ENCODE data around the gene CHD9. TPM values are rescaled to one million over a fixed set of nuclear protein-coding genes. Genes with fewer than 3 reads are reported as not detected.

Gene CHD9
- total RNA-seq, 1 donor from 2014 or later = 67.4 TPM

DNA sequence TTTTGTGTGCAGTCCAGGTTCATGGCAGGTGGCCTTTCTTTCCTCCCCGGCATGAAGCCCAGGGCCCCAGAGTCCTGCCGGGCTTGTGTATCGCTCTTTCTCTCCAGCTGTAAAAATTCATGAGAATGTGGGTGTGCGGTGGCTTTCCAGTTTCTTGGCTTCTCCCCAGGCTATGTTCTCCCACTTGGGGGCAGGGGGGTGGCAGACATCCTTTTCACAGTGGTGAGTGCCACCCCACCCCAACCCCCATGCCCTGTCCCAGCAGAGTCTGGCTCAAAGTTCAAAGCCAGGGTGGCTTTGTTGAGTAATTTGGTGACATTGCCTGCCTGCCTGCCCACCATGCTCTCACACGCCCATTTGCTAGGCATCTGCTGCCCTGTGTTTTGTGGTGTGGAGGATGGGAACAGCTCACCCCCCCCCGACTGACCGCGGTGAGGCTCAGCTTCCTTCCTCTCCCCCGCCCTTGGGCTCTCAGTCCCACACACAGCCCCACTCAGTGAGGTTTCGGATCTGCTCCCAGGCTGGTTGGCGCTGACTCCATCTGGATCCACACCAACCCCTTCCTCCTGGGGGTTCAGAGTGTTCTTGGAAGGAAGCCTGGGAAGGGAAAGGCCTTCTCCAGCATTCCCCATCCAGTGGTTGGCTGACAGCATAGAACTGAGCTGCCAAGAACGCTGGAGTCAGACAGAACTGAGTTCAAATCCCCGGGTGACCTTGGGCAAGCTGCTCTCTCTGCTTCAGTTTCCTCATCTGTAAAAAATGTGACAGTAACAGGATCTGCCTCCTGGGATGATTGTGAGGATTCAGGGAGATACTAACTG lies 36.0 kb downstream of the CHD9 start:
- H3K4me3 Mint-ChIP-seq = peak overlapping the region; percentile 79
- H3K4me1 Mint-ChIP-seq = peaks cover 71% of the 10 kb centered on the region
- H3K27ac Mint-ChIP-seq = peak overlapping the region; percentile 87
- TF ChIP-seq, protein P1, sequence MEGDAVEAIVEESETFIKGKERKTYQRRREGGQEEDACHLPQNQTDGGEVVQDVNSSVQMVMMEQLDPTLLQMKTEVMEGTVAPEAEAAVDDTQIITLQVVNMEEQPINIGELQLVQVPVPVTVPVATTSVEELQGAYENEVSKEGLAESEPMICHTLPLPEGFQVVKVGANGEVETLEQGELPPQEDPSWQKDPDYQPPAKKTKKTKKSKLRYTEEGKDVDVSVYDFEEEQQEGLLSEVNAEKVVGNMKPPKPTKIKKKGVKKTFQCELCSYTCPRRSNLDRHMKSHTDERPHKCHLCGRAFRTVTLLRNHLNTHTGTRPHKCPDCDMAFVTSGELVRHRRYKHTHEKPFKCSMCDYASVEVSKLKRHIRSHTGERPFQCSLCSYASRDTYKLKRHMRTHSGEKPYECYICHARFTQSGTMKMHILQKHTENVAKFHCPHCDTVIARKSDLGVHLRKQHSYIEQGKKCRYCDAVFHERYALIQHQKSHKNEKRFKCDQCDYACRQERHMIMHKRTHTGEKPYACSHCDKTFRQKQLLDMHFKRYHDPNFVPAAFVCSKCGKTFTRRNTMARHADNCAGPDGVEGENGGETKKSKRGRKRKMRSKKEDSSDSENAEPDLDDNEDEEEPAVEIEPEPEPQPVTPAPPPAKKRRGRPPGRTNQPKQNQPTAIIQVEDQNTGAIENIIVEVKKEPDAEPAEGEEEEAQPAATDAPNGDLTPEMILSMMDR (IDR thresholded peaks at IDR 0.05) = no peak
- ChIA-PET CTCF (interaction anchor here (1.3 to 1.5 kb wide), 3 partner anchors 11 to 69 kb away, joined by 3 to 5 read pairs (median 5); partner anchors contain the start of gene CHD9), POLR2A (interaction anchor here (0.7 to 1.7 kb wide), 6 partner anchors 9 to 32 kb away, joined by 3 to 7 read pairs (median 3); no protein-coding TSS in a partner anchor)
- intact Hi-C loops (cut with micrococcal nuclease) = loop anchor here (1.0 kb wide), 3 partner anchors 8 to 40 kb away; no protein-coding TSS in a partner anchor
- ATAC-seq (ENCODE audit: low read depth) (peak; percentile 35), DNase-seq (peak; percentile 20)
- peaks cover 7% of the 10 kb centered on the region for H3K36me3 Mint-ChIP-seq (ENCODE audit: low read depth)
- no peaks in the 10 kb centered on the region for H3K9me3 Mint-ChIP-seq
- H3K27me3 Mint-ChIP-seq = no peaks in the 10 kb centered on the region

DNA sequence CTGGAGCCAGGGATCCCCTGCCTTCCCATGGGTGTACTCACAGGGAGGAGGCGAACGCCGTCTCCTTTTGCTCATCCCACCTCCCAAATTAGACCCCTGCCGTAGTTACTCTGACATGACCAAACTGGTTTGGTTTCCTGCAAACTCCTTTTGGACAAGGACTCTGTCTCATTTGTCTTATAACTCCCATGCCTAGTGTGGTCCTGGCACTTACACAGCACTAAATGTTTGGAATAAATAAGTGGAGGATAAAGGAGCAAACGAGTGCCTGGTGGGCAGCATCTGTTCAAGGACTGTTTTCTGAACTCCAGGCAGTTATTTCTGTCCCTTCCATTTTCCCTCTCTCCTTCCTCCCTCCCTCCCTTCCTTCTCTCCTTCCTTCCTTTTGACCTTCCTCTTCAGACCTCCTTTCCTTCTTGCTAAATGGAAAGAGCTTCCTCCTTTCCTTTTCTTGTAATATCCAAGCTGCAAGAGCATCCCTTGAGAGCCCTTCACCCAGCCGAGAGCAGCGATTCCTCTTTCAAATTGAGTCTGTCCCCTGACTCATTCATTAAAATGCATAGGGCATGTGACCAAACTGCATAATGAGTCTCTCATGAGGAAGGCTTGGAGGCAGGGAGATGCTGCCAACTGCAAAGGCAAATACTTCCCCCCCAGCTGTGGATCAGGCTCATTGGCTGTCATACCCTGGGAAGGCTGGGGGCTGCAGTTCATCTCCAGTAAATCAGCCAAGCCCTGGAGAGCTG lies 36.8 kb downstream of the CHD9 start:
- H3K27me3 Mint-ChIP-seq = no peaks in the 10 kb centered on the region
- ChIA-PET POLR2A (interaction anchor here (0.6 to 1.7 kb wide), 12 partner anchors 8 to 125 kb away, joined by 3 to 20 read pairs (median 4); partner anchors contain the start of gene CHD9), CTCF (interaction anchor here (0.7 to 1.5 kb wide), 3 partner anchors 12 to 116 kb away, joined by 3 to 8 read pairs (median 5); partner anchors contain the start of gene CHD9)
- peaks cover 77% of the 10 kb centered on the region for H3K4me1 Mint-ChIP-seq
- H3K9me3 Mint-ChIP-seq = no peaks in the 10 kb centered on the region
- peaks cover 7% of the 10 kb centered on the region for H3K36me3 Mint-ChIP-seq (ENCODE audit: low read depth)
- intact Hi-C loops (cut with micrococcal nuclease) = loop anchor here (1.0 kb wide), 4 partner anchors 9 to 412 kb away; partner anchors contain the start of gene AKTIP
- TF ChIP-seq, protein P1 (IDR thresholded peaks at IDR 0.05) = no peak
- DNase-seq = peak; percentile 26
- ATAC-seq (ENCODE audit: low read depth) = peak; percentile 79
- H3K27ac Mint-ChIP-seq = peak overlapping the region; percentile 87
- peak overlapping the region; percentile 79 for H3K4me3 Mint-ChIP-seq

DNA sequence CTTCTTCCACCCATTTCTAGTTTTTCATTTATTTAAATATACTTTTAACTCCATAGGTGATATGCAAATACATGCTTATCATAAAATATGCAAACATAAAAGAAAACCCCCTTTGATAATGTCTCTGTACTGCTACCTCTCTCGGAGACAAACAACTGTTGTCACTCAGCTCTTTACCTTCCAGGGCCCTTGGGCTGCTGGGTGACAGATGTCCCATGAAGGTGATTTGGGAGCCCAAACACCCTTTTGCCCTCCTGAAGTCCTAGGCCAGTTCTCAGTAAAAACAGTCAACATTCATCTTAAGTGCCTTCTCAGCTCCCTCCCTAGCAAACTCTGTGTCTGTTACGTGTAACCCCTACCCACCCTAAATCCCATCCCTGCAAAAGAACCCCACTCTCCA lies 37.5 kb downstream of the CHD9 start:
- CTCF ChIA-PET = interaction anchor here (0.7 to 1.5 kb wide), 3 partner anchors 13 to 115 kb away, joined by 3 to 8 read pairs (median 5); partner anchors contain the start of gene CHD9
- no peak for ATAC-seq (ENCODE audit: low read depth)
- H3K36me3 Mint-ChIP-seq (ENCODE audit: low read depth) = peaks cover 3% of the 10 kb centered on the region
- peak overlapping the region; percentile 33 for H3K4me3 Mint-ChIP-seq
- DNase-seq = no peak
- no peaks in the 10 kb centered on the region for H3K27me3 Mint-ChIP-seq
- intact Hi-C loops (cut with micrococcal nuclease) = loop anchor here (1.0 kb wide), 1 partner anchor 411 kb away; the partner anchor contains the start of gene AKTIP
- POLR2A ChIA-PET = interaction anchor here (0.6 to 1.2 kb wide), 10 partner anchors 19 to 124 kb away, joined by 3 to 20 read pairs (median 4); partner anchors contain the start of gene CHD9
- H3K4me1 Mint-ChIP-seq = peaks cover 82% of the 10 kb centered on the region
- H3K9me3 Mint-ChIP-seq = no peaks in the 10 kb centered on the region
- H3K27ac Mint-ChIP-seq = peak overlapping the region; percentile 80
- TF ChIP-seq, protein P1 (IDR thresholded peaks at IDR 0.05) = no peak

DNA sequence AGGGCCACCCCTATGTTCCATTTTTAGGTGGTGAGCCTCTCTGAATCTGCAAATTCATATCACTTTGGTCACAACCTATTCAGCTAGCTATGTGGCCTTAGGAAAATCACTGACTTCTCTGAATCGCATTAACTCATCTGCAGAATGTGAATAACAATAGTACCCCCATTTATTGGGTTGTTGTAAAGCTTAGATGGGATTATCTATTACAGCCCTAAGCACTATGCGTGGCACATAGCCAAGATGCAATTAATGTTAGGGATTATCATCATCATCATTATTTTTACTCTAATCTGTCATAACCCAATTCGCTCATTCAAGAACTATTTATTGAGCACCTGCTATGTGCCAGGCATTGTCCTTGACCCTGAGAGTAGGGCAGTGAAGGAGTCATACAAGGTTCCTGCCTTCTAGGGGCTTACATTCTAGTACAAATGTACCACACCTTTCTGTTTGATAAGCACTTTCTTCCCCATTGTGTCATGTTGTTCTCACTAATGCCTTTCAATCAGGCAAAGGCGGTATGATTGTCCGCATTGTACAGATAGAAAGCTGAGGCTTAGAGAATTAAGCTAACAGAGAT lies 38.5 kb downstream of the CHD9 start:
- ATAC-seq (ENCODE audit: low read depth) (no peak), DNase-seq (no peak)
- TF ChIP-seq, protein P1 (IDR thresholded peaks at IDR 0.05) = no peak
- no peaks in the 10 kb centered on the region for H3K36me3 Mint-ChIP-seq (ENCODE audit: low read depth)
- H3K9me3 Mint-ChIP-seq = no peaks in the 10 kb centered on the region
- peaks cover 85% of the 10 kb centered on the region for H3K4me1 Mint-ChIP-seq
- intact Hi-C loops (cut with micrococcal nuclease) = no loop called here
- H3K27me3 Mint-ChIP-seq = no peaks in the 10 kb centered on the region
- ChIA-PET CTCF (interaction anchor here (0.9 kb wide), 1 partner anchor 38 kb away, joined by 4 read pairs; the partner anchor contains the start of gene CHD9), POLR2A (interaction anchor here (0.5 to 1.3 kb wide), 4 partner anchors 29 to 159 kb away, joined by 3 to 9 read pairs (median 8); no protein-coding TSS in a partner anchor)
- peak overlapping the region; percentile 90 for H3K27ac Mint-ChIP-seq
- no peak overlapping the region for H3K4me3 Mint-ChIP-seq
